ENCODE measurements around the gene ABHD1.

ABHD1 gene

GRCh38 chr2:27086724-27087593, 36.7 kb upstream of the ABHD1 start, which contains the start of gene KHK:
Gene KHK (plus strand): TSS chr2:27086772. CDS start chr2:27087260, 488 bp downstream.
- peak within 1 kb of the TSS; percentile 49 for H3K4me3 ChIP-seq (replicated peaks; ENCODE audit: insufficient read depth, low read length)
- peak within 1 kb of the TSS; percentile 82 for H3K27ac ChIP-seq (replicated peaks)
- H3K27me3 ChIP-seq (ENCODE audit: insufficient read depth, poor library complexity, severe bottlenecking) = no peaks in the 10 kb centered on the region
- no peak for DNase-seq (ENCODE audit: low read depth in 1 of 2, low spot score in 1 of 2)
- no peak for TF ChIP-seq GABPA (IDR thresholded peaks at IDR 0.05; ENCODE audit: low read depth)
- no peak for TF ChIP-seq SPI1 (IDR thresholded peaks at IDR 0.05; ENCODE audit: borderline replicate concordance, low read depth)
- no peak for TF ChIP-seq REST (IDR thresholded peaks at IDR 0.05; ENCODE audit: insufficient replicate concordance, low read depth)
- TF ChIP-seq CTCF (IDR thresholded peaks at IDR 0.05; ENCODE audit: insufficient read depth, low read length) = no peak
- no peak for TF ChIP-seq POLR2AphosphoS5 (IDR thresholded peaks at IDR 0.05; ENCODE audit: low read depth)

- no peak for DNase-seq (ENCODE audit: low read depth in 1 of 2, low spot score in 1 of 2)
- Histone ChIP-seq H3K4me3 (replicated peaks; ENCODE audit: insufficient read depth, low read length) (no peak overlapping the region), H3K27ac (replicated peaks) (no peak overlapping the region)
These were observed 35.7 kb upstream of the ABHD1 start for GRCh38 chr2:27087823-27088410.

More at GRCh38 chr2:27087823-27088410, 35.7 kb upstream of the ABHD1 start:
- H3K27me3 ChIP-seq (ENCODE audit: insufficient read depth, poor library complexity, severe bottlenecking) = no peaks in the 10 kb centered on the region
- TF ChIP-seq GABPA (IDR thresholded peaks at IDR 0.05; ENCODE audit: low read depth) (no peak), REST (IDR thresholded peaks at IDR 0.05; ENCODE audit: insufficient replicate concordance, low read depth) (no peak), POLR2AphosphoS5 (IDR thresholded peaks at IDR 0.05; ENCODE audit: low read depth) (no peak), SPI1 (IDR thresholded peaks at IDR 0.05; ENCODE audit: borderline replicate concordance, low read depth) (no peak), CTCF (IDR thresholded peaks at IDR 0.05; ENCODE audit: insufficient read depth, low read length) (no peak)
